Measurements from ENCODE around the gene ANKRD40CL. TPM values are rescaled to one million over a fixed set of nuclear protein-coding genes. Genes with fewer than 3 reads are reported as not detected.

ANKRD40CL gene
- total RNA-seq, 3 donors from 2014 or later (not counting 1 experiment from before 2014, with no cell fraction given) = not detected

DNA sequence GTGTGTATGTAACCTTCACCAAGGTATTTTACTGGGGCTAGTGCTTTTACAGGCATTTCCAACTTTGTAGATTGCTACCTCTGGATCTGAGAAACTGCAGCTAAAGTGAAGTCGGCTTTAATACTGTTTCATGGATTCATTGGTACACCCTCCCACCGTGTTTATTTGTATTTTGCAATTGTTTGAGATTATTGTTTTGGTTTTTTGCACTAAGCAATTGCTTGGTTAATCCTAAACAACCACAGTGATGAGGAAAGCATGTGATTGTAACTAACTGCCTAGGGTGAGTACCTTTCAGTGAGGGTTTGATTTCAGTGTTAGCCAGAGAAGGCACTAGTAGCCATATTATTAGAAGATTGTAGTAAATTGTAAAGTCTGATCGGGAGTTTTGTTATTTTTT is 44.6 kb downstream of the ANKRD40CL start:
- DNase-seq (no peak), ATAC-seq (no peak)
- WGBS (ENCODE audit: insufficient coverage) = 63% methylated on average over 2 of the region's 3 CpGs
- Mint-ChIP-seq H3K27me3 (ENCODE audit: low read depth in 2 of 2) (no peaks in the 10 kb centered on the region), H3K9me3 (peaks cover 0 to 3% of the 10 kb centered on the region in 2 donors), H3K27ac (peak overlapping the region in 1 of 2 donors; percentile 98), H3K4me1 (peaks cover 50 to 53% of the 10 kb centered on the region in 2 donors), H3K4me3 (peak overlapping the region; percentile 14), H3K36me3 (no peaks in the 10 kb centered on the region)
- no peaks in the 10 kb centered on the region for H3K9me3 ChIP-seq (ENCODE audit: control insufficient read depth, insufficient read depth, low read length)
- H3K36me3 ChIP-seq (ENCODE audit: control insufficient read depth, insufficient read depth, low read length) = no peaks in the 10 kb centered on the region
- peaks cover 37% of the 10 kb centered on the region for H3K4me1 ChIP-seq (ENCODE audit: control insufficient read depth, insufficient read depth, low read length)
- H3K4me3 ChIP-seq (ENCODE audit: low read length) = no peak overlapping the region
- intact Hi-C loops (cut with micrococcal nuclease) = no loop called here
- H3K27ac ChIP-seq (ENCODE audit: low read length) = no peak overlapping the region
- H3K27me3 ChIP-seq (ENCODE audit: control insufficient read depth, insufficient read depth, low read length) = no peaks in the 10 kb centered on the region
- TF ChIP-seq CTCF (IDR thresholded peaks at IDR 0.05) = no peak

- Mint-ChIP-seq H3K36me3 (no peaks in the 10 kb centered on the region), H3K4me3 (peak overlapping the region; percentile 99), H3K27me3 (ENCODE audit: low read depth in 2 of 2) (no peaks in the 10 kb centered on the region), H3K9me3 (no peaks in the 10 kb centered on the region), H3K27ac (peak overlapping the region; percentile 95 to 98), H3K4me1 (peaks cover 39 to 40% of the 10 kb centered on the region in 2 donors)
- TF ChIP-seq CTCF (IDR thresholded peaks at IDR 0.05) = no peak
- Histone ChIP-seq H3K36me3 (ENCODE audit: control insufficient read depth, insufficient read depth, low read length) (no peaks in the 10 kb centered on the region), H3K4me3 (ENCODE audit: low read length) (peak overlapping the region; percentile 80), H3K27ac (ENCODE audit: low read length) (peak overlapping the region; percentile 68), H3K27me3 (ENCODE audit: control insufficient read depth, insufficient read depth, low read length) (no peaks in the 10 kb centered on the region), H3K9me3 (ENCODE audit: control insufficient read depth, insufficient read depth, low read length) (no peaks in the 10 kb centered on the region), H3K4me1 (ENCODE audit: control insufficient read depth, insufficient read depth, low read length) (peaks cover 27% of the 10 kb centered on the region)
- intact Hi-C loops (cut with micrococcal nuclease) = no loop called here
- ATAC-seq (no peak), DNase-seq (peak in 1 of 2 donors; percentile 61)
- WGBS (ENCODE audit: insufficient coverage) = 0% methylated on average over 5 of the region's 7 CpGs
Observed at GRCh38 chr17:50721194-50722010, 45.9 kb downstream of the ANKRD40CL start.

GRCh38 chr17:50719924-50720794 is 47.2 kb downstream of the ANKRD40CL start:
- Mint-ChIP-seq H3K4me3 (peak overlapping the region; percentile 99), H3K4me1 (peaks cover 33% of the 10 kb centered on the region in 2 donors), H3K27me3 (ENCODE audit: low read depth in 2 of 2) (no peaks in the 10 kb centered on the region), H3K36me3 (no peaks in the 10 kb centered on the region), H3K27ac (peak overlapping the region; percentile 95 to 98), H3K9me3 (no peaks in the 10 kb centered on the region)
- H3K36me3 ChIP-seq (ENCODE audit: control insufficient read depth, insufficient read depth, low read length) = no peaks in the 10 kb centered on the region
- DNase-seq (peak in 1 of 2 donors; percentile 16), ATAC-seq (no peak)
- H3K27ac ChIP-seq (ENCODE audit: low read length) = peak overlapping the region; percentile 96
- intact Hi-C loops (cut with micrococcal nuclease) = loop anchor here (1.0 kb wide), 2 partner anchors 13 to 433 kb away; partner anchors contain the start of genes ANKRD40 and NME1
- no peaks in the 10 kb centered on the region for H3K27me3 ChIP-seq (ENCODE audit: control insufficient read depth, insufficient read depth, low read length)
- peaks cover 27% of the 10 kb centered on the region for H3K4me1 ChIP-seq (ENCODE audit: control insufficient read depth, insufficient read depth, low read length)
- no peak for TF ChIP-seq CTCF (IDR thresholded peaks at IDR 0.05)
- peak overlapping the region; percentile 80 for H3K4me3 ChIP-seq (ENCODE audit: low read length)
- under 1% methylated on average over 22 of the region's 25 CpGs for WGBS (ENCODE audit: insufficient coverage)
- no peaks in the 10 kb centered on the region for H3K9me3 ChIP-seq (ENCODE audit: control insufficient read depth, insufficient read depth, low read length)
